ENCODE results near the gene XPO6. TPM values are rescaled to one million over a fixed set of nuclear protein-coding genes. Genes with fewer than 3 reads are reported as not detected.

XPO6 gene
- total and polyA plus RNA-seq, 7 donors = 16.7 to 46.5 (median 26.4) TPM

- Histone ChIP-seq H3K27me3 (ENCODE audit: insufficient read depth in 3 of 3, low read length in 2 of 3) (peaks cover 0 to 41% (median 7%) of the 10 kb centered on the region in 3 donors), H3K4me3 (peak overlapping the region; percentile 51), H3K36me3 (ENCODE audit: insufficient read depth in 1 of 2, low read depth in 1 of 2) (no peaks in the 10 kb centered on the region), H3K27ac (no peak overlapping the region), H3K4me1 (no peaks in the 10 kb centered on the region), H3K9me3 (no peaks in the 10 kb centered on the region)
- DNase-seq = no peak
- TF ChIP-seq, protein P1, sequence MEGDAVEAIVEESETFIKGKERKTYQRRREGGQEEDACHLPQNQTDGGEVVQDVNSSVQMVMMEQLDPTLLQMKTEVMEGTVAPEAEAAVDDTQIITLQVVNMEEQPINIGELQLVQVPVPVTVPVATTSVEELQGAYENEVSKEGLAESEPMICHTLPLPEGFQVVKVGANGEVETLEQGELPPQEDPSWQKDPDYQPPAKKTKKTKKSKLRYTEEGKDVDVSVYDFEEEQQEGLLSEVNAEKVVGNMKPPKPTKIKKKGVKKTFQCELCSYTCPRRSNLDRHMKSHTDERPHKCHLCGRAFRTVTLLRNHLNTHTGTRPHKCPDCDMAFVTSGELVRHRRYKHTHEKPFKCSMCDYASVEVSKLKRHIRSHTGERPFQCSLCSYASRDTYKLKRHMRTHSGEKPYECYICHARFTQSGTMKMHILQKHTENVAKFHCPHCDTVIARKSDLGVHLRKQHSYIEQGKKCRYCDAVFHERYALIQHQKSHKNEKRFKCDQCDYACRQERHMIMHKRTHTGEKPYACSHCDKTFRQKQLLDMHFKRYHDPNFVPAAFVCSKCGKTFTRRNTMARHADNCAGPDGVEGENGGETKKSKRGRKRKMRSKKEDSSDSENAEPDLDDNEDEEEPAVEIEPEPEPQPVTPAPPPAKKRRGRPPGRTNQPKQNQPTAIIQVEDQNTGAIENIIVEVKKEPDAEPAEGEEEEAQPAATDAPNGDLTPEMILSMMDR (IDR thresholded peaks at IDR 0.05) = no peak
- no peak for ATAC-seq
- intact Hi-C loops (cut with DNase I) = no loop called here
- WGBS, 3 donors = 3 to 5% (median 4%) methylated on average over 23 to 39 of the region's 39 CpGs
These were observed 149.4 kb downstream of the XPO6 start for GRCh38 chr16:28062261-28062846.

DNA sequence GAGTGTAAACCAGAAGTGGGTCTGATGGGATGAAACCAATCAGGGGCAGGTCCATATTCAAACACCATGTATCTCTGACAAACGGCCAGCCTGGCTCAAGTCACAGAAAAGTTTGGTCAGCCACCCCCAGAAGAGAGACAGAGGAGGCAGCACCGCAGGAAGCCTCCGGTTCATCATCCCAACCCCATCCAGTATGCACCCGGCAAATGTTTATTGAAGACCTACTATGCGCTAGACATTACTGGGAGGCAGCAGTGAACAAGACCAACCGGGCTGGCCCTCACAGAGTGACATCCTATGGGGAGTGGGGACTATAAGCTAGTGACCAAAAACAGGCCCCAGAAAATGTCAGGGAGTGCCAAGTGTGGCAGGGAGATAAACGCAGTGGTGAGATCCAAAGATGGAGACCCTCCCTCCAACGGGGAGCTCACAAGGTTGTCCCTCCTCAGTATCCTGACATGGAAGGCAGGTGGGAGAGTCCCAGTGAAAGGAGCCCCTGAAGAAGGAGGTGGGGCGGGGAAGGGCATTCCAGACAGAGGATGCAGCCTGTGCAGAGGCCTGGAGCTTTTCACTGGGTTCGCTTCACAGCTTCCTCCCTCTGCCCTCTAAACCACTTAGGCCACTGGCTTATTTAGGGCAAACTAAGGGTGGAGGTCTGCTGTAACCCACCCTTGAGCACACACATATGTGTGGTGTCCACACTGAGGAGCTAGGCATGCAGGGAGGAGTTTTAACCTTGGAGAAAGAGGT lies 150.2 kb downstream of the XPO6 start:
- no peaks in the 10 kb centered on the region for H3K4me1 ChIP-seq
- no peak for DNase-seq
- TF ChIP-seq, protein P1 (IDR thresholded peaks at IDR 0.05) = no peak
- ATAC-seq = no peak
- H3K36me3 ChIP-seq (ENCODE audit: insufficient read depth in 1 of 2, low read depth in 1 of 2) = no peaks in the 10 kb centered on the region
- peaks cover 0 to 41% (median 7%) of the 10 kb centered on the region in 3 donors for H3K27me3 ChIP-seq (ENCODE audit: insufficient read depth in 3 of 3, low read length in 2 of 3)
- H3K9me3 ChIP-seq = no peaks in the 10 kb centered on the region
- intact Hi-C loops (cut with DNase I) = no loop called here
- 69 to 79% (median 74%) methylated on average over 10 of the region's 10 CpGs for WGBS, 3 donors
- no peak overlapping the region for H3K4me3 ChIP-seq
- H3K27ac ChIP-seq = no peak overlapping the region

DNA sequence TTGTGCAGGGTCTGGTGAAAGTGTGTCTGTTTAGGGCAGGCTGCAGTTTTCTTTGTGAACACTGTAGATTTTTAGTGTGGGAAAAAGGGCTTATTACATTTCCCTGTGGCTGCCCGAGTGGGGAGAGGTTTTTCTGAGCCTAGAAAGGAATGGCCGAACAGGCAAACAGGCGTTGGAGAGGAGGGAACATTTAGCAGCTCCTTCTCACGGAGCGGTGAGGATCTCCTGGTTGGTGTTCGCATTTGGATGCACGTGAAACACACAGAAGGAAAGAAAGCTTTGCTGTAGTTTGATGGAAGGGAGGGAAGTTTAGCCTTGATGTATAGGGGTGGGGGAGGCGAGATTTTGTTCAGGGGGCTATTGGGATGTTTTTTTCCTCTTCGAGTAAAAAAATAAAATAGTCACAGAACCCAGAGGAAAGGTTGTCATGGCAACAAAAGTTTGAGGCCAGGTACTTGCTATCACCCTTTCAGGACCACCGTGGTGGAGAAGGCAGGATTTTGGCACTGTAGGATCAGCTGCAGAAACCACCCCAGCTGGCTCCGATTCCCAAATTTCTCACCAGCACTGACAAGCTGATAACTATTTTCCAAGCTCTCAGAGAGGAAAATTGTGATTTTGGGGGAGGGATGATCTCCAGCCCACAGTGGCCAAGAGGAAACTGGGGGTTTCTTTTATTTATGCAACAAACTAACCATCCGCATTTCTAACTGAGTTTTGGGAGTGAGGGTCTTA lies 151.8 kb downstream of the XPO6 start:
- DNase-seq (no peak), ATAC-seq (no peak)
- no peaks in the 10 kb centered on the region for H3K4me1 ChIP-seq
- WGBS, 3 donors = 44 to 49% (median 44%) methylated on average over 12 of the region's 12 CpGs
- intact Hi-C loops (cut with DNase I) = no loop called here
- no peak overlapping the region for H3K27ac ChIP-seq
- H3K27me3 ChIP-seq (ENCODE audit: insufficient read depth in 3 of 3, low read length in 2 of 3) = peaks cover 0 to 41% (median 7%) of the 10 kb centered on the region in 3 donors
- TF ChIP-seq, protein P1 (IDR thresholded peaks at IDR 0.05) = no peak
- no peaks in the 10 kb centered on the region for H3K36me3 ChIP-seq (ENCODE audit: insufficient read depth in 1 of 2, low read depth in 1 of 2)
- H3K4me3 ChIP-seq = no peak overlapping the region
- no peaks in the 10 kb centered on the region for H3K9me3 ChIP-seq

- H3K36me3 ChIP-seq (ENCODE audit: insufficient read depth in 1 of 2, low read depth in 1 of 2) = no peaks in the 10 kb centered on the region
- peaks cover 0 to 42% (median 7%) of the 10 kb centered on the region in 3 donors for H3K27me3 ChIP-seq (ENCODE audit: insufficient read depth in 3 of 3, low read length in 2 of 3)
- 71 to 74% (median 73%) methylated on average over 18 of the region's 18 CpGs for WGBS, 3 donors
- no peaks in the 10 kb centered on the region for H3K9me3 ChIP-seq
- no peak overlapping the region for H3K4me3 ChIP-seq
- H3K27ac ChIP-seq = no peak overlapping the region
- no peaks in the 10 kb centered on the region for H3K4me1 ChIP-seq
- TF ChIP-seq, protein P1 (IDR thresholded peaks at IDR 0.05) = no peak
- ATAC-seq (no peak), DNase-seq (no peak)
- intact Hi-C loops (cut with DNase I) = no loop called here
These were observed 152.8 kb downstream of the XPO6 start for GRCh38 chr16:28058839-28059589.

All from psoas muscle (tissue), 8 donors.